ENCODE measurements around the gene CTXND1. TPM values are rescaled to one million over a fixed set of nuclear protein-coding genes. Genes with fewer than 3 reads are reported as not detected.

Gene CTXND1
- total RNA-seq, 2 experiments from 2014 or later, result not detected

DNA sequence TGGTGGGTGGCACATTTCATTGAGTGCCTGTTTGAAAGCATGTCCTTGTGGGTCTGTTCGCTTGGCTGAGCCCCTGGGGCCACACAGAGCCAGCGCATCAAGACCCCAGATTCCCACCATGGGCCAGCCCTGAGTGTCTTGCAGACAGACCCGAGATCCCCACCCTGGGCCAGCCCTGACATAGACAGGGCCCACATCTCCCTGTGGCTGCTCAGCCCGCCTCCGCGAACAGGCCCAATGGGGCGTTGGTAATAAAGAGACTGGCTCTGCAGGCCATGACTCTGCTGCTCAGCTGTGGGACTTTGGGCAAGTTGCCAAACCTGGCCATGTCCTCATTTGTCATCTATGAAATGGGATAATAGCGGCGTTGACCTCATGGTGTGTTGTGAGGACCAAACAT lies 76.6 kb downstream of the CTXND1 start:
- no peak overlapping the region for H2AFZ ChIP-seq (ENCODE audit: low read length)
- H3K36me3 ChIP-seq (ENCODE audit: insufficient read depth, low read length), result no peaks in the 10 kb centered on the region
- ChIA-PET POLR2A (no interaction called here), CTCF (ENCODE audit: unreplicated experiment) (no interaction called here)
- TF ChIP-seq, protein P1, sequence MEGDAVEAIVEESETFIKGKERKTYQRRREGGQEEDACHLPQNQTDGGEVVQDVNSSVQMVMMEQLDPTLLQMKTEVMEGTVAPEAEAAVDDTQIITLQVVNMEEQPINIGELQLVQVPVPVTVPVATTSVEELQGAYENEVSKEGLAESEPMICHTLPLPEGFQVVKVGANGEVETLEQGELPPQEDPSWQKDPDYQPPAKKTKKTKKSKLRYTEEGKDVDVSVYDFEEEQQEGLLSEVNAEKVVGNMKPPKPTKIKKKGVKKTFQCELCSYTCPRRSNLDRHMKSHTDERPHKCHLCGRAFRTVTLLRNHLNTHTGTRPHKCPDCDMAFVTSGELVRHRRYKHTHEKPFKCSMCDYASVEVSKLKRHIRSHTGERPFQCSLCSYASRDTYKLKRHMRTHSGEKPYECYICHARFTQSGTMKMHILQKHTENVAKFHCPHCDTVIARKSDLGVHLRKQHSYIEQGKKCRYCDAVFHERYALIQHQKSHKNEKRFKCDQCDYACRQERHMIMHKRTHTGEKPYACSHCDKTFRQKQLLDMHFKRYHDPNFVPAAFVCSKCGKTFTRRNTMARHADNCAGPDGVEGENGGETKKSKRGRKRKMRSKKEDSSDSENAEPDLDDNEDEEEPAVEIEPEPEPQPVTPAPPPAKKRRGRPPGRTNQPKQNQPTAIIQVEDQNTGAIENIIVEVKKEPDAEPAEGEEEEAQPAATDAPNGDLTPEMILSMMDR (conservative IDR thresholded peaks at IDR 0.05; ENCODE audit: low read length), result no peak
- TF ChIP-seq EZH2phosphoT487 (IDR thresholded peaks at IDR 0.05; ENCODE audit: borderline replicate concordance, low read depth, low read length), result no peak
- no peaks in the 10 kb centered on the region for H3K79me2 ChIP-seq (ENCODE audit: insufficient read depth, low read depth, low read length)
- no peaks in the 10 kb centered on the region for H3K9me2 ChIP-seq (ENCODE audit: insufficient read depth, low read length)
- H3K4me1 ChIP-seq (ENCODE audit: insufficient read depth, low read length, poor library complexity, severe bottlenecking), result no peaks in the 10 kb centered on the region
- no peak overlapping the region for H3K4me2 ChIP-seq (ENCODE audit: low read length)
- H3K4me3 ChIP-seq (ENCODE audit: low read depth, low read length, poor library complexity, severe bottlenecking), result no peak overlapping the region
- no TSS peak for BruUV-seq (replicated peaks)
- DNase-seq (ENCODE audit: low spot score), result no peak
- no peaks in the 10 kb centered on the region for H3K9me3 ChIP-seq (ENCODE audit: low read length)
- intact Hi-C loops (cut with micrococcal nuclease; ENCODE audit: unreplicated experiment), result no loop called here
- H3K27ac ChIP-seq (ENCODE audit: low read depth, low read length, poor library complexity, severe bottlenecking), result no peak overlapping the region
- no peaks in the 10 kb centered on the region for H4K20me1 ChIP-seq (ENCODE audit: insufficient read depth, low read length)

DNA sequence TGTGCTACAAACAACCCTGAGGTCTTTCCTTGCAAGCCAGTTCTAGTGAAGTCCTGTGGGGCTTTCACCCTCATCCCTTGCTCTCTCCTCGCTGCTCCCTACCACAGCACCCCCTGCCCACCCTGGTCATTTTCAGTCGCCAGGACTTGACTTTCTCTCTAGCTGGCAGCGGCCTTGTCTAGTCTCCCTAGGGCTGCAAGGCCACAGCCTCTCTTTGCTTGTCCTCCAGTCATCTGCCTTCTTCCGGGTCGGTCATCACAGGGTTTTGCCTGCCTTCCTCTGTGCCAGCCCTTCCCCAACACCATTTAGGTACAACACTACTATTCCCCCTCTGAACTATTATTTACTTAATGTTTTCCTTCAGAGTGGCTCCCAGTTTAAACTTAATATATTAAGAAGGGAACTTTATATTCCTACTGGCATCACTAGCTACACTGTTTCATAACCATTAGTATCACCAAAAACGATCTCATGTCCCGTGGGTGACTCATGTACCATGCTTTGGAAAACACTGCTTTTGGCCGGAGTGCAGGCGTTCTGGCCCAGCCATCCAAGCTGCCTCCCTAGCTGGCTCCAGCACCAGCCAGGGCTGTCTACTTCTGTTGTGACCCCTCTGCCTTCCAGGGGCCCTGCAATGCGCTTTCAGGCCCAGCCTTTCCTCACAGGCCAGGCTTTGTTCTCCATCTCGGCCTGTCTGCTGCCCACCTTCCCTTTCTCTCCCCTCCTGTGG lies 77.8 kb downstream of the CTXND1 start:
- Histone ChIP-seq H3K36me3 (ENCODE audit: insufficient read depth, low read length) (no peaks in the 10 kb centered on the region), H3K9me3 (ENCODE audit: low read length) (no peaks in the 10 kb centered on the region)

More for the DNA sequence above, 77.8 kb downstream of the CTXND1 start:
- Histone ChIP-seq H4K20me1 (ENCODE audit: insufficient read depth, low read length) (no peaks in the 10 kb centered on the region), H3K4me3 (ENCODE audit: low read depth, low read length, poor library complexity, severe bottlenecking) (no peak overlapping the region), H3K79me2 (ENCODE audit: insufficient read depth, low read depth, low read length) (no peaks in the 10 kb centered on the region), H3K27ac (ENCODE audit: low read depth, low read length, poor library complexity, severe bottlenecking) (no peak overlapping the region), H3K4me1 (ENCODE audit: insufficient read depth, low read length, poor library complexity, severe bottlenecking) (no peaks in the 10 kb centered on the region), H3K4me2 (ENCODE audit: low read length) (no peak overlapping the region), H2AFZ (ENCODE audit: low read length) (no peak overlapping the region), H3K9me2 (ENCODE audit: insufficient read depth, low read length) (no peaks in the 10 kb centered on the region)
- CTCF ChIA-PET (ENCODE audit: unreplicated experiment), result no interaction called here
- no peak for DNase-seq (ENCODE audit: low spot score)
- BruUV-seq (replicated peaks), result no TSS peak
- POLR2A ChIA-PET, result no interaction called here
- TF ChIP-seq EZH2phosphoT487 (IDR thresholded peaks at IDR 0.05; ENCODE audit: borderline replicate concordance, low read depth, low read length), result no peak
- TF ChIP-seq, protein P1 (conservative IDR thresholded peaks at IDR 0.05; ENCODE audit: low read length), result no peak
- intact Hi-C loops (cut with micrococcal nuclease; ENCODE audit: unreplicated experiment), result loop anchor here (5.0 kb wide), 2 partner anchors 277 to 322 kb away; partner anchors contain the start of gene MTHFS

All from OCI-LY7 (cell line).